K562 (cell line): ENCODE data around the gene ZNF627. TPM values are rescaled to one million over a fixed set of nuclear protein-coding genes. Genes with fewer than 3 reads are reported as not detected.

ENCODE experiments used
- AFF4 ChIP-seq: sonication (generic); formaldehyde crosslinking; IDR thresholded peaks from 2 replicates; pipeline ENCODE4 v1.8.0; 2023; ENCODE audit warnings: mild to moderate bottlenecking, missing genetic modification reagents
- E2F4 ChIP-seq: sonication (generic); formaldehyde crosslinking; IDR thresholded peaks from 2 replicates; pipeline ENCODE4 v1.8.0; 2022; ENCODE audit warnings: mild to moderate bottlenecking, low read depth, missing genetic modification reagents
- HDAC1 ChIP-seq, 2 experiments: fragments of 450-650 bp; IDR thresholded peaks; 2 replicates each; pipeline ENCODE4 v1.6.1; 2016 to 2017; ENCODE audit warnings: inconsistent platforms in 1 of 2, mild to moderate bottlenecking in 1 of 2, moderate library complexity in 1 of 2
- MTA3 ChIP-seq: fragments of 450-650 bp; formaldehyde crosslinking; IDR thresholded peaks from 2 replicates; pipeline ENCODE4 v1.6.1; 2017; ENCODE audit warnings: mild to moderate bottlenecking, borderline replicate concordance
- NFYB ChIP-seq: IDR thresholded peaks from 2 replicates; pipeline ENCODE4 v1.6.1; 2011; ENCODE audit warnings: mild to moderate bottlenecking, moderate library complexity; ENCODE audit not compliant: insufficient read length; ENCODE audit errors: extremely low read depth
- PKNOX1 ChIP-seq: fragments of 450-650 bp; IDR thresholded peaks from 2 replicates; pipeline ENCODE4 v1.6.1; 2016
- POLR2H ChIP-seq: IDR thresholded peaks from 2 replicates; pipeline ENCODE4 v1.6.1; 2016; ENCODE audit warnings: missing genetic modification characterization, low read depth, mild to moderate bottlenecking, control low read depth, missing compliant biosample characterization, moderate library complexity
- RBM17 ChIP-seq: fragments of 200-400 bp; formaldehyde crosslinking; IDR thresholded peaks from 2 replicates; pipeline ENCODE4 v1.6.1; 2017; ENCODE audit warnings: low read depth, mild to moderate bottlenecking, low read length, borderline replicate concordance
- SP2 ChIP-seq: IDR thresholded peaks from 2 replicates; pipeline ENCODE4 v1.6.1; 2011; ENCODE audit warnings: mild to moderate bottlenecking, low read depth, low read length, moderate library complexity; ENCODE audit not compliant: poor library complexity, severe bottlenecking; ENCODE audit errors: extremely low read depth
- TFAP4 ChIP-seq: sonication (generic); formaldehyde crosslinking; IDR thresholded peaks from 2 replicates; pipeline ENCODE4 v1.8.0; 2022; ENCODE audit warnings: missing genetic modification reagents, mild to moderate bottlenecking, moderate library complexity, borderline replicate concordance
- YY1 ChIP-seq, 3 experiments: IDR thresholded peaks; 2 replicates each; pipeline ENCODE4 v1.6.1; 2011; ENCODE audit warnings: low read length in 2 of 3, mild to moderate bottlenecking in 2 of 3, moderate library complexity in 2 of 3, borderline replicate concordance in 1 of 3, control low read depth in 1 of 3, low read depth in 1 of 3; ENCODE audit not compliant: insufficient read depth in 3 of 3, insufficient replicate concordance in 2 of 3, control insufficient read depth in 1 of 3, insufficient read length in 1 of 3; ENCODE audit errors: extremely low read depth in 1 of 3
- ZFX ChIP-seq: sonication (generic); formaldehyde crosslinking; IDR thresholded peaks from 2 replicates; pipeline ENCODE4 v1.8.0; 2022; ENCODE audit warnings: mild to moderate bottlenecking, missing genetic modification reagents, moderate library complexity
- ZNF134 ChIP-seq: fragments of 250-450 bp; sonication (Bioruptor Pico); conservative IDR thresholded peaks from 2 replicates; pipeline ENCODE4 v1.4.0; 2020
- polyA plus RNA-seq, 8 experiments: library from polyadenylated mRNA; depleted of rRNA in 4 of 8; stranded (reverse) in 5 of 8; unstranded in 3 of 8; fragments of >200 nt; fragmentation: Nextera tagmentation in 2 of 8; fragmentation: Illumina TruSeq in 1 of 8; extraction: Ambion mirVana in 2 of 8; extraction: Trizol in 1 of 8; gene quantifications; 2 replicates each; pipeline versions ENCODE4 v1.2.1 to v1.2.3, GENCODE V29; 2011 to 2014; ENCODE audit warnings: inconsistent platforms in 1 of 8, missing spikeins in 1 of 8
- total RNA-seq, 7 experiments: library from RNA; depleted of rRNA in 6 of 7; stranded (reverse); fragments of >200 nt in 6 of 7; fragmentation: Illumina TruSeq in 2 of 7; extraction: Trizol in 2 of 7; gene quantifications; 2 replicates each; pipeline versions ENCODE4 v1.2.1 to v1.2.3, GENCODE V29; 2011 to 2021; ENCODE audit warnings: low replicate concordance in 1 of 7

Gene ZNF627
- total and polyA plus RNA-seq, 9 of the 15 experiments (the other 6 are each of a cell fraction or from before 2014, with no cell fraction given), result 6.4 to 19.9 (median 10.6) TPM

- no peak for TF ChIP-seq RBM17
- TF ChIP-seq AFF4 (CRISPR knock-in tag), result no peak
- TF ChIP-seq MTA3, result peak; percentile 47; the same call in 1 of the 2 replicates
- peak; percentile 98 for TF ChIP-seq PKNOX1
- peak; percentile 41; the same call in 1 of the 2 replicates for TF ChIP-seq TFAP4 (CRISPR knock-in tag)
- TF ChIP-seq YY1 (IDR thresholded peaks at IDR 0.05; ENCODE audit: borderline replicate concordance in 1 of 3, control insufficient read depth in 1 of 3, extremely low read depth in 1 of 3, insufficient read depth in 3 of 3, insufficient read length in 1 of 3, insufficient replicate concordance in 2 of 3, low read depth in 1 of 3, low read length in 2 of 3), result peak in 1 of 3 experiments; percentile 8
- TF ChIP-seq ZFX, result peak; percentile 85
- TF ChIP-seq NFYB, result peak; percentile 97
- TF ChIP-seq HDAC1 (IDR thresholded peaks at IDR 0.05), result peak in 1 of 2 experiments; percentile 78; a peak in 2 of 4 replicates
- peak; percentile 87; the same call in 1 of the 2 replicates for TF ChIP-seq E2F4 (CRISPR knock-in tag)
- TF ChIP-seq POLR2H (tag), result peak; percentile 52; the same call in 1 of the 2 replicates
- peak; percentile 61 for TF ChIP-seq SP2
- TF ChIP-seq ZNF134 (CRISPR knock-in tag), result no peak
Observed at GRCh38 chr19:11639602-11640471, 42.6 kb downstream of the ZNF627 start (continued).
